ENCODE results near the gene TSPAN9. TPM values are rescaled to one million over a fixed set of nuclear protein-coding genes. Genes with fewer than 3 reads are reported as not detected.
A peak's percentile ranks its signal among the peaks of the same experiment; 100 is the strongest.

The TSPAN9 gene
- total and polyA plus RNA-seq, 11 donors: 70.0 to 387 (median 151) TPM

DNA sequence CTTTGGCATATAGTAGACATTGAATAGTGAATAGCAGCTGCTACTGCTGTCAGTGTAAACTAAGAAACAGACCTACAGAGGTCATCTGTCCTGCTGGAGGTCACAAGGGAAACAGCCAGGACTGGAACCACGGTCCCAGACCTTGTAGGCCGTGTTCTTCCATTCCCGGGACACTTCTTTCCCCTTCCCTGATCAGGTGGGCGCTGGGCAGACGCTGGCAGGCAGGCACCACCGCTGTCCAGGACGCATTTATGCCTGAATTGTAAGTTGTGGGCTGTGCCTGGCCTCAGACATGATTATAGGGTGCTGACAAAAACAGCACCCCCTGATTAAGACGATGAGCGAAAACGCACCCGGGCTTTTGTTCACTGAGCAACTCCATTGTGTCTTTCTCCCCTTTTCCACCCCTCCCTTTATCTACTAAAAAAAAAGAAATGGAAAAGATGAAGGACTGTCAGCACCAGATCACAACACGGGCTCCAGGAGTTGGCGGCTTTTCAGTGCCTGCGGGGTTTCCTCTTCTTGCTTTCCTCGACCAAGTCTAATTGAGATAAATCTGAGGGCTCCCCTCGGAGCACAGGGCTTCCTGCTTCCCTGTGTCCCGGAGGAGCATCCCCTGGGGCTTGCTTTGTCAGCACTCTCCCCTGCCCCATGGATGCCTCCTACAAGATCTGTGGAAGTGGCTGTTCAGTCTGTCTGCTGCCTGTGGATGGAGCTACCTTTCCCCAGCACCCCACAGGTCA, 80.6 kb downstream of the TSPAN9 start:
- H3K36me3 ChIP-seq: no peaks in the 10 kb centered on the region
- peaks cover 1 to 56% (median 29%) of the 10 kb centered on the region in 12 donors for H3K4me1 ChIP-seq
- H3K27ac ChIP-seq: no peak overlapping the region
- no peaks in the 10 kb centered on the region for H3K27me3 ChIP-seq
- intact Hi-C loops (cut with DNase I): loop anchor here in 1 of 10 donors (5.0 kb wide), 1 partner anchor 45 kb away; no protein-coding TSS in a partner anchor
- ATAC-seq: no peak
- H3K9me3 ChIP-seq: no peaks in the 10 kb centered on the region
- 50 to 67% (median 54%) methylated on average over 17 of the region's 17 CpGs for WGBS, 4 donors
- no peak overlapping the region for H3K4me3 ChIP-seq
- peak in 1 of 5 donors; percentile 23 for DNase-seq
- TF ChIP-seq, protein P1, sequence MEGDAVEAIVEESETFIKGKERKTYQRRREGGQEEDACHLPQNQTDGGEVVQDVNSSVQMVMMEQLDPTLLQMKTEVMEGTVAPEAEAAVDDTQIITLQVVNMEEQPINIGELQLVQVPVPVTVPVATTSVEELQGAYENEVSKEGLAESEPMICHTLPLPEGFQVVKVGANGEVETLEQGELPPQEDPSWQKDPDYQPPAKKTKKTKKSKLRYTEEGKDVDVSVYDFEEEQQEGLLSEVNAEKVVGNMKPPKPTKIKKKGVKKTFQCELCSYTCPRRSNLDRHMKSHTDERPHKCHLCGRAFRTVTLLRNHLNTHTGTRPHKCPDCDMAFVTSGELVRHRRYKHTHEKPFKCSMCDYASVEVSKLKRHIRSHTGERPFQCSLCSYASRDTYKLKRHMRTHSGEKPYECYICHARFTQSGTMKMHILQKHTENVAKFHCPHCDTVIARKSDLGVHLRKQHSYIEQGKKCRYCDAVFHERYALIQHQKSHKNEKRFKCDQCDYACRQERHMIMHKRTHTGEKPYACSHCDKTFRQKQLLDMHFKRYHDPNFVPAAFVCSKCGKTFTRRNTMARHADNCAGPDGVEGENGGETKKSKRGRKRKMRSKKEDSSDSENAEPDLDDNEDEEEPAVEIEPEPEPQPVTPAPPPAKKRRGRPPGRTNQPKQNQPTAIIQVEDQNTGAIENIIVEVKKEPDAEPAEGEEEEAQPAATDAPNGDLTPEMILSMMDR (IDR thresholded peaks at IDR 0.05): no peak
- TF ChIP-seq POLR2A (IDR thresholded peaks at IDR 0.05): no peak

DNA sequence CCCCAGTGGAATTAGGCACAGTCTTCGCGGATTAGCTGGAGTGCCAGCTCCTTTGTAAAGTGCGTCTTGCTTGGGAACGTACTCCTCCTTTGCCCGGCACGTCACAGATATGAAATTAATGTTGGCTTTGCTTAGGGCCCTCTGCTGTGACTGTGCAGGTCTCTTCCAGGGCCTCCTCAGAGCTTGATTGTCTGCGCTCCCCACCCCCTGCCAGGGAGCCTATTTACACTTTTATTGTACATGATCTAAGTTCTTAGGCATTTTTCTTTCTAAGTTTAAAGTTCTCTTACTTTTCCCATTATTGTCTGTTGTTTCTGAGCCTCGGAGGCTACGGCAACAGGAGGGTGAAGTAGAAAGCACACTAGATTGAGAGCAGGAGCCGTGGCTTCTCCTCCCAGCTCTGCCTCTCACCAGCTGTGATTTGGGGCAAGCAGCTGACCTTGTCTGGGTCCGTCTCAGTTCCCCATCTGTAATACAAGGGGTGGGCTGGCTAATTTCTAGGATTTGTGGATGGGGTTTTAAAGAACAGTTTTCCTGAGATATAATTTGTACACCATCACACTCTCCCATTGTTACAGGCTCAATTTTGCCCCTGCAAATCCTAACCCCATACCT, 81.8 kb downstream of the TSPAN9 start:
- Histone ChIP-seq H3K4me3 (no peak overlapping the region), H3K4me1 (peaks cover 0 to 46% (median 24%) of the 10 kb centered on the region in 12 donors), H3K36me3 (no peaks in the 10 kb centered on the region), H3K27ac (peak overlapping the region in 7 of 12 donors; percentile 15 to 68 (median 40)), H3K27me3 (no peaks in the 10 kb centered on the region), H3K9me3 (no peaks in the 10 kb centered on the region)
- TF ChIP-seq, protein P1 (IDR thresholded peaks at IDR 0.05): no peak
- TF ChIP-seq POLR2A (IDR thresholded peaks at IDR 0.05): no peak
- ATAC-seq: peak; percentile 22 to 60 (median 38)
- peak in 1 of 5 donors; percentile 37 for DNase-seq
- intact Hi-C loops (cut with DNase I): loop anchor here in 1 of 10 donors (5.0 kb wide), 1 partner anchor 43 kb away; no protein-coding TSS in a partner anchor
- WGBS, 4 donors: 48 to 65% (median 52%) methylated on average over 11 of the region's 11 CpGs

DNA sequence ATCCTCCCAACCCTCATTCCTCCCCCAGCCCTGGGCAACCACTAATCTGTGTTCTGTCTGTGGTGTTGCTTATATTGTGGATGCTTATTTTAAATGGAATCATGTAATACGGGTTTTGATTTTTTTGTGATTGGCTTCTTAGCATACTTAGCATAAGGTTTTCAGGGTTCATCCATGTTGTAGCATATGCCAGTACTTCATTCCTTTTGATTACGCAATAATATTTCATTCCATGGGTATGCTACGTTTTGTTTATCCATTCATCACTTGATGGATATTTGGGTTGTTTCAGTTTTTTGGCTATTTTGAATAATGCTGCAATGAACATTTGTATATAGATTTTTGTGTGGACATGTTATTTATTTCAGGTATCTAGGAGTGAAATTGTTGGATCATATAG, 82.9 kb downstream of the TSPAN9 start:
- WGBS, 4 donors: 82 to 90% (median 86%) methylated on average over 3 of the region's 3 CpGs
- ATAC-seq (no peak), DNase-seq (no peak)
- peaks cover 0 to 47% (median 22%) of the 10 kb centered on the region in 12 donors for H3K4me1 ChIP-seq
- TF ChIP-seq, protein P1 (IDR thresholded peaks at IDR 0.05): no peak
- no peak for TF ChIP-seq POLR2A (IDR thresholded peaks at IDR 0.05)
- H3K27ac ChIP-seq: no peak overlapping the region
- H3K4me3 ChIP-seq: no peak overlapping the region
- no peaks in the 10 kb centered on the region for H3K36me3 ChIP-seq
- H3K9me3 ChIP-seq: no peaks in the 10 kb centered on the region
- no peaks in the 10 kb centered on the region for H3K27me3 ChIP-seq
- intact Hi-C loops (cut with DNase I): no loop called here

DNA sequence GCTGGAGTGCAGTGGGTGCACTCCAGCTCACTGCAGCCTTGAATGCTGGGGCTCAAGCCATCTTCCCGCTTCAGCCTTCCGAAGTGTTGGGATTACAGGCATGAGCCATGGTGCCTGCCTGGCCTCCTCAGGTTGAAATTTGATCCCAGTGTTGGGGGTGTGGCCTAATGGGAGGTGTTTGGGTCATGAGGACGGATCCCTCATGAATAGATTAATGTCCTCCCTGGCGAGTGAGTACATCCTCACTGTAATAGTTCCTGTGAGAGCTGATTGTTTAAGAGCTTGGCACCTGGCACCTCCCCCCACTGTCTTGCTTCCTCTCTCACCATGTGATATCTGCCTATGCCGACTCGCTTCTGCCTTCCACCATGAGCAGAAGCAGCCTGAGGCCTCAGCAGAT, 84.7 kb downstream of the TSPAN9 start:
- H3K4me3 ChIP-seq: no peak overlapping the region
- intact Hi-C loops (cut with DNase I): no loop called here
- peaks cover 0 to 45% (median 23%) of the 10 kb centered on the region in 12 donors for H3K4me1 ChIP-seq
- H3K27ac ChIP-seq: no peak overlapping the region
- ATAC-seq (no peak), DNase-seq (no peak)
- H3K9me3 ChIP-seq: no peaks in the 10 kb centered on the region
- no peak for TF ChIP-seq POLR2A (IDR thresholded peaks at IDR 0.05)
- TF ChIP-seq, protein P1 (IDR thresholded peaks at IDR 0.05): no peak
- H3K27me3 ChIP-seq: no peaks in the 10 kb centered on the region
- H3K36me3 ChIP-seq: no peaks in the 10 kb centered on the region
- 69 to 80% (median 76%) methylated on average over 6 of the region's 6 CpGs for WGBS, 4 donors

Measured in heart left ventricle (tissue), 16 donors.